Activated T-helper 1 cell treated with anti-CD3 and anti-CD28 coated beads, Interleukin-12 subunit alpha, Interleukin-12 subunit beta, Interleukin-2, Interleukin-4 antibody, amounts not matched to agents 30 ng/mL and 10 ng/mL and 1 ng/mL, durations not matched to agents 14 hours and 24 hours and 36 hours (primary cell): ENCODE results near the gene BORCS5. TPM values are rescaled to one million over a fixed set of nuclear protein-coding genes. Genes with fewer than 3 reads are reported as not detected.
"Not testable (repeated sequence)": the region's sequence is repeated elsewhere in the genome, so short reads cannot be mapped to it uniquely, and the experiment has no call there.

ENCODE experiments used
- DNase-seq: peaks from one replicate; pipeline ENCODE4 v3.0.0; 2021; ENCODE audit warnings: low spot score
- H3K27ac Mint-ChIP-seq: one replicate; pipeline ENCODE4 v1.8.0; 2021; ENCODE audit warnings: mild to moderate bottlenecking, mixed read lengths
- H3K27me3 Mint-ChIP-seq: one replicate; pipeline ENCODE4 v1.8.0; 2022; ENCODE audit warnings: mild to moderate bottlenecking, moderate library complexity, mixed read lengths; ENCODE audit not compliant: insufficient read depth
- H3K36me3 Mint-ChIP-seq: one replicate; pipeline ENCODE4 v1.8.0; 2021; ENCODE audit warnings: low read depth, mixed read lengths
- H3K4me1 Mint-ChIP-seq: one replicate; pipeline ENCODE4 v1.8.0; 2021; ENCODE audit warnings: low read depth, mixed read lengths
- H3K4me3 Mint-ChIP-seq: one replicate; pipeline ENCODE4 v1.8.0; 2021; ENCODE audit warnings: mild to moderate bottlenecking, moderate library complexity, mixed read lengths
- H3K9me3 Mint-ChIP-seq: one replicate; pipeline ENCODE4 v1.8.0; 2021; ENCODE audit warnings: mixed read lengths
- intact Hi-C: fragments of 100-400 bp; cut with micrococcal nuclease; formaldehyde crosslinking; loops from one replicate; pipeline ENCODE4 v1.15.1; 2024
- total RNA-seq: library from RNA; stranded (reverse); gene quantifications from 2 replicates; pipeline ENCODE4 v1.2.3, GENCODE V29; 2022

BORCS5 gene
- total RNA-seq, 1 donor from 2014 or later = 39.6 TPM

DNA sequence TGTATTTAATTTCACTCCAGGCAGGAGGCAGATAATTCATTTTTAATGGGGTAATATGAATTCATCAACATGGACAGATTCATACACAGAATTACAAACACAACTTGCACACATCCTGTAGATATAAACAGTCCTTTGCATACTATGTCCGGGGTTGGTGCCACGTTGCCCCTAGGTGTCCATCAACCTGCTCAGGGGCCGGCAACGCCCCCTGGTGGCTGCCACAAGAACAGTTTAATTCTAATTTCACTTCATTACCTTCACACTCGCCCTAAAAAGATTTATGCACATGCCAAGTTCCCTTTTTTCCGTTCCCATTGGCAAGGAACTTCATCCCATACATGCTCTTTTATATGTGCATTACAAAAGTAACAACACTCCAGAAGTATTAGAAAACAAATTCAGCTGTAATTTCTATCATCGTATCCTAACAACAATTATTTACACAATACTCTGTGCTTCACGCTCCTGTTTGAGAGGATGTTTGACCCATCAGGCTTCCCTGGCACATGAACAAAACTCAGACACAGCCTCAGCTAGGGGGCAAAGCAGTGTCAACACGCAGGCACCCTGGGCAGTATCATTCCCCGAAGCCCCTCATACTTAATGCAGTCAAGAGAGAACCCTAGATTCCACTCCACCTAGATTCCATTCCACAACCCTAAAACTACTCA lies 22.4 kb upstream of the BORCS5 start:
- intact Hi-C loops = loop anchor here (1.0 to 2.0 kb wide), 4 partner anchors 23 to 780 kb away; partner anchors contain the start of gene BORCS5
- H3K27ac Mint-ChIP-seq = no peak overlapping the region
- H3K27me3 Mint-ChIP-seq = no peaks in the 10 kb centered on the region
- peak; percentile 38 for DNase-seq
- peaks cover 44% of the 10 kb centered on the region for H3K4me1 Mint-ChIP-seq
- H3K9me3 Mint-ChIP-seq = no peaks in the 10 kb centered on the region
- H3K4me3 Mint-ChIP-seq = no peak overlapping the region
- H3K36me3 Mint-ChIP-seq = no peaks in the 10 kb centered on the region

DNA sequence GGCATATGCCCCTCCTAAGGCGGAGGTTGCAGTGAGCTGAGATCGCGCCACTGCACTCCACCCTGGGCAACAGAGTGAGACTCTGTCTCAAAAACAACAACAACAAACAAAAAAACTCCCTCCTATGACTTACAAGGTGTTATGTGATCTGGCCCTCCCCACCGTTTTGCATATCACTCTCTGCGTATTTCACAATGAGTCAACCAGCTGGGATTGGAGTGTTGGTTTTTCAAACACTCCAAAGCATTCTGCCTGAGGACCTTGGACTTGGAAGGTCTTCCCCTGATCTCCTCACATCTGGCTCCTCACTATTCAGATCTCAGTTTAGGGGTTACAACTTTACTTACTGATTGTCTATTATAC lies 20.8 kb upstream of the BORCS5 start:
- Mint-ChIP-seq H3K36me3 (no peaks in the 10 kb centered on the region), H3K4me1 (peaks cover 41% of the 10 kb centered on the region), H3K4me3 (no peak overlapping the region), H3K27ac (no peak overlapping the region), H3K27me3 (no peaks in the 10 kb centered on the region), H3K9me3 (no peaks in the 10 kb centered on the region)
- intact Hi-C loops = no loop called here
- DNase-seq = no peak

DNA sequence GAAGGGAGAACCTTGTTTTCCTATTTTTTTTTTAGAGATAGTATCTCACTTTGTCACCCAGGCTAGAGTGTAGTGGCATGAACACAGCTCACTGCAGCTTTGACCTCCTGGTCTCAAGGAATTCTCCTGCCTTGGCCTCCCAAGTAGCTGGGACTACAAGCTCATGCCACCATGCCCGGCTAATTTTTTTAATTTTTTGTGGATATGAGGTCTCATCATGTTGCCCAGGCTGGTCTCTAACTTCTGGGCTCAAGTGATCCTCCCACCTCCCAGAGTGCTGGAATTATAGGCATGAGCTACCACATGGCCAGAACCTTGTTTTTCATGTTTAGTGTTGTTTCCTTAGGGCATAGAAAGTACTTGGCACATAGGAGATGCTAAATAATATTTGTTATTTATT lies 20.4 kb upstream of the BORCS5 start:
- no peak for DNase-seq
- intact Hi-C loops = no loop called here
- H3K4me3 Mint-ChIP-seq = no peak overlapping the region
- H3K36me3 Mint-ChIP-seq = no peaks in the 10 kb centered on the region
- peaks cover 37% of the 10 kb centered on the region for H3K4me1 Mint-ChIP-seq
- H3K9me3 Mint-ChIP-seq = no peaks in the 10 kb centered on the region
- H3K27ac Mint-ChIP-seq = no peak overlapping the region
- no peaks in the 10 kb centered on the region for H3K27me3 Mint-ChIP-seq

DNA sequence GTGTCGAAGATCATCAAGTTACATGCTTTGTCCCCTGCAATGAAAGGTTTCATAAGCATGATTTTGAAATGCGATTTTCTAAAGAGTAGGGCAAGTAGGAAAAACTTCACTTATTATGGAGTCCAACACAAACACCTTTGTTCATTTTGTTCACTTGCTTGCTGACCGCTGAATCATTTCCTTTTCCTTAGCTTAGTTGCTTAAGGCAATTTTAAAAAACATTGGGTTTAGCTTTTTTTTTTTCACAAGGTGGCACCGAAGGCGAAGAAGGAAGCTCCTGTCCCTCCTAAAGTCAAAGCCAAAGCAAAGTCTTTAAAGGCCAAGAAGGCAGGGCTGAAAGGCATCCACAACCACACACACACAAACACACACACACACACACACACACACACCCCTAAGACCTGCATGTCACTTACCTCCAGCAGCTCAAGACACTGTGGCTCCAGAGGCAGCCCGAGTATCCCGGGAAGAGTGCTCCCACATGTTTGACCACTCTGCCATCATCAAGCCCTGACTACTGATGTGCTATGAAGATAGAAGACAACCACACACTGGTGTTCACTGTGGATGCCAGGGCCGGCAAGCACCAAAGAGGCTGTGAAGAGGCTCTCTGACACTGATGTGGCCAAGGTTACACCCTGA lies 18.2 kb upstream of the BORCS5 start:
- peak overlapping the region; percentile 63 for H3K27ac Mint-ChIP-seq
- H3K4me3 Mint-ChIP-seq = no peak overlapping the region
- H3K36me3 Mint-ChIP-seq = no peaks in the 10 kb centered on the region
- peaks cover 31% of the 10 kb centered on the region for H3K4me1 Mint-ChIP-seq
- DNase-seq = no peak
- H3K9me3 Mint-ChIP-seq = no peaks in the 10 kb centered on the region
- no peaks in the 10 kb centered on the region for H3K27me3 Mint-ChIP-seq
- intact Hi-C loops = no loop called here

DNA sequence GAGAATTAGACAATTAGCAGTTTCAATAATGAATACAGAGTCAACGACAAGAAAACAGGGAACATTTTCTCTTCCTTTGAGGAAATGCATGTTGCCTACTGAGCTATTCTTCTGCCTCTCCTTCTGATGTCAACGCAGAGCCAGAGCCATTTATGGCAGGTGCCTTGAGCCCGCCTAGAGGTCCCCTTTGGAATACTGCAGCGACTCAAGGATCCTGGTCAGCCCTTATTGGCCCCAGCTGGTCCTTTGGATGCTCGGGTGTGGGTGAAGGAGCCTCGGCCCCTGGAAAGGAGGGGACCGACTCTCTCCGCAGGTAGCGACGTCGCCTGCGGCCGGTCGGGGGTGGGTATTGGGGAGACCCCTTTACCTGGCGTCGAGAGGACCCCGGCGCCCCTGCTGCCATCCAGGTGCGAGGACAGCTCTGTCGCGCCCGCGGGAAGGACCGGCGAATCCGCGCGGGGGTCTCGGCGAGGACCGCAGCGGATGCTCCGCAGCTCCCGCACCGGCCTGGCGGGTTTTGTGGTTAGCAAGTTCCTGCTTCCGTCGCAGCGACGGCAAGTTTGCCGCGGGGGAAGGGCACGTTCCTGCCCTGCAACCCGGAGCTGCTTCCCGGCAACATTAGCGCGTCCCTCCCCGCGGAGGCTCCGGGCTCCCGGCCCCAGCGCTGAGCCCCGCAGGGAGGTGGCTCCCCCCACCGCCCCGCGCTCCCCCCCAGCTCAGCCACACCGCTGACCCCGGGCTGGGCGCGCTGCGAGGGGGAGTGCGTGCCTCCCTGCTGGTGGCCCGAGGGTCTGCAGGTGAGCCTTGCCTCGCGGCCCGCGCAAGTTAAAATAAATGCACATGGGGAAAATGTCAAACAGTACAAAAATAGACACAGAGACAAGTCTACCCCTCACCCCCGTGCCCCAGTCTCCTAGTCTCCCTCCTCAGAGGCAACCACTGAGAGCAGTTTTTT lies 6.9 kb upstream of the BORCS5 start, which contains the start of gene MANSC1:
MANSC1 (minus strand) TSS at position 532 of the 955 bp plus-strand sequence. CDS start 6,928 bp downstream, outside the sequence.
- intact Hi-C loops = loop anchor here (10.0 kb wide), 2 partner anchors 755 to 1175 kb away; partner anchors contain the start of genes GSG1 and SMIM10L1
- no peaks in the 10 kb centered on the region for H3K27me3 Mint-ChIP-seq
- no peaks in the 10 kb centered on the region for H3K36me3 Mint-ChIP-seq
- H3K27ac Mint-ChIP-seq = peak within 1 kb of the TSS; percentile 75
- peak within 1 kb of the TSS; percentile 75 for H3K4me3 Mint-ChIP-seq
- peak; percentile 38 for DNase-seq
- H3K4me1 Mint-ChIP-seq = peaks cover 21% of the 10 kb centered on the region
- no peaks in the 10 kb centered on the region for H3K9me3 Mint-ChIP-seq

DNA sequence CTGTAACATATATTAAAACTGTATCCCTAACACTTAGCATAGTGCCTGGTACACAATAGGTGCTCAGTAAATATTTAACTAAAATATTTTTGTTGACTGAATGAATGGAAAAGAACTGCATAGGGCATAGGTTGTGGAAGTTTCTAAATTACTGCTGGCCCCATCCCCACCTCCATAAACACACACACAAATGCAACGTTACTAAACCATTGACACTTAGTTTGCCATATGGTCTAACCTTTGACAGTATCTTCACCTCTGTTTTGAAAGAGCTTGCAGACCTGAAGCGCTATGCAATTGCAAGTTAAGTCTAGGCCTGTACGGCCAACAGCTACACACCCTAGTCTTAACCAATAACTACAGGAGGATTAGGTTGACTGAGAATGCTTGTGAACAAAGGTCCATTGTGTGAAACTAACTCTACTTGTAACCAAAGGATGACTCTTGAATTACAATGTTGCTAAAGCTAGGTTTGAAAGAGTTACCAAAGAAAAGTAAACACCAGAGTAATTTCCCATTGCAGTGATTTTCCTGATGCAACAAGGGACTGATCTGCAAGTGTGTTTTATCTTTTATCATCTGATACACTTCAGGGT lies 5.9 kb upstream of the BORCS5 start:
- DNase-seq = no peak

DNA sequence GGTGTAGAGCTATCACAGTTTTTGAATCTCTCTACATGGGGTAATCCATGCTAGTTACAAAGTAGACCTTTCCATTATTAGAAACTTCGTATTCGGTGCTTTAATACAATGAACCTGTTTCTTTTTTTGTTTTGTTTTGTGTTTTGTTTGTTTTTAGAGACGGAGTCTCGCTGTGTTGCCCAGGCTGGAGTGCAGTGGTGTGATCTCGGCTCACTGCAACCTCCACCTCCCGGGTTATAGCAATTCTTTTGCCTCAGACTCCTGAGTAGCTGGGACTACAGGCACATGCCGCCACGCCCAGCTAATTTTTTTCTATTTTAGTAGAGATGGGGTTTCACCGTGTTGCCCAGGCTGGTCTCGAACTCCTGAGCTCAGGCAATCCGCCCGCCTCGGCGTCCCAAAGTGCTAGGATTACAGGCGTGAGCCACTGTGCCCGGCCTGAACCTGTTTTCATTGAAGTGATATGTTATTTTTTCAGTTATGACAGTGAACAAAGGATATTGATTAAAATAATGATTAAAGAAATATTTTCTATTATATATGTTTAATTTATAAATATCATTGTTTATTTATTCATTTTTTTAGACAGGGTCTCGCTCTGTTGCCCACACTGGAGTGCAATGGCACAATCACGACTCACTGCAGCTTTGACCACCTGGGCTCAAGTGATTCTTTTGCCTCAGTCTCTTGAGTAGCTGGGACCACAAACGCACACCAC lies 5.3 kb upstream of the BORCS5 start:
- not testable (repeated sequence) for H3K36me3 Mint-ChIP-seq, H3K27ac Mint-ChIP-seq
- intact Hi-C loops = loop anchor here (10.0 kb wide), 2 partner anchors 753 to 1177 kb away; partner anchors contain the start of genes GSG1 and SMIM10L1

More for the DNA sequence above, 5.9 kb upstream of the BORCS5 start:
- Mint-ChIP-seq H3K4me3 (peak overlapping the region; percentile 75), H3K27ac (peak overlapping the region; percentile 20), H3K36me3 (peaks cover 3% of the 10 kb centered on the region), H3K9me3 (no peaks in the 10 kb centered on the region), H3K27me3 (no peaks in the 10 kb centered on the region), H3K4me1 (peaks cover 28% of the 10 kb centered on the region)
- intact Hi-C loops = loop anchor here (10.0 kb wide), 2 partner anchors 754 to 1176 kb away; partner anchors contain the start of genes GSG1 and SMIM10L1

DNA sequence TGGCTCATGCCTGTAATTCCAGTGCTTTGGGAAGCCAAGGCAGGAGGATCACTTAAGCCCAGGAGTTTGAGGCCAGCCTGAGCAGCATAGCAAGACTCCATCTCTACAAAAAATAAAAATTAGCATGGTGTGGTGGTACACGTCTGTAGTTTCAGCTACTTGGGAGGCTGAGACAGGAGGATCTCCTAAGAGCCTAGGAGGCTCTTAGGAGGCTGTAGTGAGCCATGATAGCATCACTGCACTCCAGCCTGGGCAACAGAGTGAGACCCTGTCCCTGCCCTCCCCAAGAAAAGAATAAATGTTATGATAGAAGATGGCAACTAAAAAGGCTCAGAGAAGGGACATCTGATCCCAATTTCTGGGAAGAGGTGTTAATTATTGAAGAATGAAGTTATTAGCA lies 3.6 kb upstream of the BORCS5 start:
- intact Hi-C loops = loop anchor here (10.0 kb wide), 2 partner anchors 752 to 1178 kb away; partner anchors contain the start of genes GSG1 and SMIM10L1
- no peak for DNase-seq
- no peak overlapping the region for H3K27ac Mint-ChIP-seq
- H3K27me3 Mint-ChIP-seq = no peaks in the 10 kb centered on the region
- H3K9me3 Mint-ChIP-seq = no peaks in the 10 kb centered on the region
- peaks cover 4% of the 10 kb centered on the region for H3K36me3 Mint-ChIP-seq
- H3K4me3 Mint-ChIP-seq = no peak overlapping the region
- H3K4me1 Mint-ChIP-seq = peaks cover 43% of the 10 kb centered on the region

More for the DNA sequence above, 5.3 kb upstream of the BORCS5 start:
- H3K27me3 Mint-ChIP-seq, H3K4me3 Mint-ChIP-seq, H3K9me3 Mint-ChIP-seq, DNase-seq: not testable (repeated sequence)
- peaks cover 32% of the 10 kb centered on the region for H3K4me1 Mint-ChIP-seq

GRCh38 chr12:12353807-12354206 lies 3.1 kb upstream of the BORCS5 start:
- Mint-ChIP-seq H3K4me3 (no peak overlapping the region), H3K36me3 (peaks cover 4% of the 10 kb centered on the region), H3K27ac (no peak overlapping the region), H3K27me3 (no peaks in the 10 kb centered on the region), H3K9me3 (no peaks in the 10 kb centered on the region), H3K4me1 (peaks cover 49% of the 10 kb centered on the region)
- intact Hi-C loops = loop anchor here (10.0 kb wide), 2 partner anchors 751 to 1179 kb away; partner anchors contain the start of genes GSG1 and SMIM10L1
- DNase-seq = no peak

GRCh38 chr12:12356467-12356895 lies 397 bp upstream of the BORCS5 start:
- intact Hi-C loops = loop anchor here (2.0 to 10.0 kb wide), 5 partner anchors 456 to 1634 kb away; partner anchors contain the start of genes DDX47, GSG1, SMIM10L1 and YBX3

DNA sequence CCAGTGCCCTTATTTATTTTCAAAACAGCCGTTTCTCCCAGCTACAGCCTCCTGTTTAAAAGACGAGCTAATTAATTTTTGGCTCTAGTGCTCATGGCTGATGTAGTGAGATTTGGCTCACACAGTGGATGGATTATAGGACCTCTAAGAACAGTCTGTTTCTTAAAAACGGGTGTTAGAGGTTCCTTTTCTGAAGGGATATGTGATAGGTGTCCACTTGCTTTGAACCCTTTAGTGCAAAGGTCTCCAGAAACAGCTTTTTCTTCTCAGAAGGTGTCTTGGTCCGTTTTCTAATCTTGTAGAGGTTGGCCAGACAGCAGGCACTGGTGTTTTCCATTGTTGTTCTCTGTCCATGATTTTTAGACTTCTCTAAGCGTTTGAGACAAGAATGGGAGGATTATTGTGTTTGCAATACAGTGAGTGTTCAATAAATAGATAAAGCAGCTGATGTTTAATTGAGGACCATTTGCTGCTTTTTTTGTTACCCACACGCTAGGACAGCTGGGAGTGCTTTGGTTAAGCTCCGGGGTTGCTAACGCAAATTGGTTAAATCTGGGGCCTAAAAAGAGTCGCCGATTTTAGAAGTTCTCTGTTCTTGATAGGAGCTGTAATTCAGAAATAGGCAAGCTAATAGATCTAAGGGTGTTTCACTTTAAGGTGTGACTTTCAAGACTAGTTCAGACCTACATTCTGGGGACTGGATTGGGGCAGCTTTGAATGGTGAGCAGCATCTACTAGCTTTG lies 1.0 kb downstream of the BORCS5 start:
- Mint-ChIP-seq H3K27ac (peak overlapping the region; percentile 96), H3K36me3 (peaks cover 12% of the 10 kb centered on the region), H3K4me1 (peaks cover 49% of the 10 kb centered on the region), H3K4me3 (peak overlapping the region; percentile 97), H3K9me3 (no peaks in the 10 kb centered on the region), H3K27me3 (no peaks in the 10 kb centered on the region)
- DNase-seq = no peak
- intact Hi-C loops = loop anchor here (1.0 to 10.0 kb wide), 14 partner anchors 24 to 1635 kb away; partner anchors contain the start of genes CDKN1B, DDX47, GSG1 and SMIM10L1

More at GRCh38 chr12:12356467-12356895, 397 bp upstream of the BORCS5 start:
- H3K4me1 Mint-ChIP-seq = peaks cover 41% of the 10 kb centered on the region
- H3K9me3 Mint-ChIP-seq = no peaks in the 10 kb centered on the region
- DNase-seq = no peak
- H3K4me3 Mint-ChIP-seq = peak overlapping the region; percentile 97
- H3K27me3 Mint-ChIP-seq = no peaks in the 10 kb centered on the region
- H3K36me3 Mint-ChIP-seq = peaks cover 7% of the 10 kb centered on the region
- peak overlapping the region; percentile 96 for H3K27ac Mint-ChIP-seq
